NOMO-1 treated with dmso at 0.1 percent for 144 hours (cell line): ENCODE measurements around the gene LAD1.
A peak's percentile ranks its signal among the peaks of the same experiment; 100 is the strongest.

Experiments used
- DNase-seq: peaks from one replicate; lab custom pipeline; 2025; ENCODE audit not compliant: unreplicated experiment; lab: John Stamatoyannopoulos, UW

Gene LAD1

GRCh38 chr1:201419746-201420607 is 20.9 kb upstream of the LAD1 start:
- DNase-seq, result no peak

- DNase-seq, result no peak
These were observed 20.1 kb upstream of the LAD1 start for GRCh38 chr1:201419256-201419655.

GRCh38 chr1:201418461-201418860 is 19.3 kb upstream of the LAD1 start:
- no peak for DNase-seq

- DNase-seq, result no peak
These were observed 15.1 kb upstream of the LAD1 start for GRCh38 chr1:201414051-201414738.

GRCh38 chr1:201411292-201411691 is 12.2 kb upstream of the LAD1 start:
- no peak for DNase-seq

GRCh38 chr1:201409440-201409839 is 10.3 kb upstream of the LAD1 start:
- no peak for DNase-seq

- no peak for DNase-seq
These were observed 9.7 kb upstream of the LAD1 start for GRCh38 chr1:201408834-201409200.

GRCh38 chr1:201408176-201408833 is 9.2 kb upstream of the LAD1 start:
- peak; percentile 3 for DNase-seq

GRCh38 chr1:201406831-201407406 is 7.8 kb upstream of the LAD1 start:
- no peak for DNase-seq

GRCh38 chr1:201405484-201405831 is 6.3 kb upstream of the LAD1 start:
- no peak for DNase-seq

- no peak for DNase-seq
These were observed 5.8 kb upstream of the LAD1 start for GRCh38 chr1:201404722-201405483.

GRCh38 chr1:201404055-201404454 is 4.9 kb upstream of the LAD1 start:
- DNase-seq, result no peak

- no peak for DNase-seq
These were observed 4.2 kb upstream of the LAD1 start for GRCh38 chr1:201403359-201403758.

- DNase-seq, result no peak
These were observed 2.6 kb upstream of the LAD1 start for GRCh38 chr1:201401700-201402099.

GRCh38 chr1:201400852-201401230 is 1.7 kb upstream of the LAD1 start:
- no peak for DNase-seq

- DNase-seq, result no peak
These were observed 1.2 kb upstream of the LAD1 start for GRCh38 chr1:201400212-201400851.

GRCh38 chr1:201399352-201400126 is 415 bp upstream of the LAD1 start:
- DNase-seq, result no peak

GRCh38 chr1:201397675-201398074 is 1.4 kb downstream of the LAD1 start:
- DNase-seq, result no peak

GRCh38 chr1:201396861-201397464 is 2.2 kb downstream of the LAD1 start:
- DNase-seq, result no peak
